HEK293 (cell line): ENCODE data around the gene ACOD1.
A peak's percentile ranks its signal among the peaks of the same experiment; 100 is the strongest.

ENCODE experiments used
- CTCF ChIA-PET: fragments of 350-600 bp; formaldehyde crosslinking; extraction: SDS; loops from one replicate; lab custom pipeline; 2021; ENCODE audit warnings: antibody characterized with exemption; lab: Yijun Ruan, JAX
- POLR2A ChIA-PET: fragments of 300-600 bp; formaldehyde crosslinking; extraction: SDS; loops from one replicate; lab custom pipeline; 2020; ENCODE audit warnings: antibody characterized with exemption, inconsistent platforms; lab: Yijun Ruan, JAX
- H3K27ac ChIP-seq: fragments of 200-500 bp; sonication (Bioruptor generic); 2 replicates; pipeline ENCODE4 v1.5.1; 2014; ENCODE audit warnings: low read depth, low read length, control low read depth, inconsistent platforms; ENCODE audit errors: extremely low read depth
- H3K36me3 ChIP-seq, 2 experiments: fragments of 200-500 bp in 1 of 2; sonication (Bioruptor generic) in 1 of 2; 1 replicate in 1 of 2; 2 replicates in 1 of 2; pipeline ENCODE4 v1.5.1; 2014 to 2017; ENCODE audit warnings: inconsistent platforms in 2 of 2, low read length in 2 of 2; ENCODE audit not compliant: control insufficient read depth in 2 of 2, insufficient read depth in 1 of 2
- H3K4me1 ChIP-seq: fragments of 200-500 bp; sonication (Bioruptor generic); 2 replicates; pipeline ENCODE4 v1.5.1; 2014; ENCODE audit warnings: mild to moderate bottlenecking, low read length, inconsistent platforms; ENCODE audit not compliant: control insufficient read depth, insufficient read depth
- H3K4me3 ChIP-seq: 2 replicates; pipeline ENCODE4 v1.5.1; 2011; ENCODE audit warnings: low read depth, mild to moderate bottlenecking, control low read depth, low read length, moderate library complexity
- H3K9me3 ChIP-seq: fragments of 200-500 bp; sonication (Bioruptor generic); 2 replicates; pipeline ENCODE4 v1.5.1; 2014; ENCODE audit warnings: low read depth, low read length, inconsistent platforms; ENCODE audit not compliant: control insufficient read depth, insufficient read depth
- CTCF ChIP-seq: fragments of 450-650 bp; formaldehyde crosslinking; IDR thresholded peaks from 2 replicates; pipeline ENCODE4 v1.5.1; 2016; ENCODE audit warnings: missing biosample characterization, missing genetic modification characterization
- GLIS1 ChIP-seq: fragments of 450-650 bp; formaldehyde crosslinking; IDR thresholded peaks from 2 replicates; pipeline ENCODE4 v1.5.1; 2016; ENCODE audit warnings: missing biosample characterization, missing genetic modification characterization
- INSM2 ChIP-seq: fragments of 450-650 bp; formaldehyde crosslinking; IDR thresholded peaks from 2 replicates; pipeline ENCODE4 v1.5.1; 2016; ENCODE audit warnings: missing biosample characterization, missing genetic modification characterization
- KLF1 ChIP-seq: fragments of 450-650 bp; formaldehyde crosslinking; IDR thresholded peaks from 2 replicates; pipeline ENCODE4 v1.5.1; 2016; ENCODE audit warnings: missing biosample characterization, missing genetic modification characterization
- KLF8 ChIP-seq: fragments of 450-650 bp; formaldehyde crosslinking; IDR thresholded peaks from 2 replicates; pipeline ENCODE4 v1.5.1; 2016; ENCODE audit warnings: missing biosample characterization, missing genetic modification characterization
- KLF9 ChIP-seq: fragments of 450-650 bp; formaldehyde crosslinking; IDR thresholded peaks from 2 replicates; pipeline ENCODE4 v1.5.1; 2016; ENCODE audit warnings: missing biosample characterization, missing genetic modification characterization, low read depth
- SALL2 ChIP-seq: fragments of 450-650 bp; formaldehyde crosslinking; IDR thresholded peaks from 2 replicates; pipeline ENCODE4 v1.5.0; 2017; ENCODE audit warnings: missing biosample characterization, mild to moderate bottlenecking, missing genetic modification characterization, borderline replicate concordance
- SP2 ChIP-seq: fragments of 450-650 bp; formaldehyde crosslinking; IDR thresholded peaks from 2 replicates; pipeline ENCODE4 v1.5.1; 2016; ENCODE audit warnings: missing biosample characterization, missing genetic modification characterization
- SP3 ChIP-seq: fragments of 450-650 bp; formaldehyde crosslinking; IDR thresholded peaks from 2 replicates; pipeline ENCODE4 v1.5.1; 2016; ENCODE audit warnings: missing biosample characterization, missing genetic modification characterization
- ZBTB7A ChIP-seq: fragments of 450-650 bp; formaldehyde crosslinking; IDR thresholded peaks from 2 replicates; pipeline ENCODE4 v1.5.1; 2016; ENCODE audit warnings: low read depth, missing biosample characterization, missing genetic modification characterization
- ZFHX2 ChIP-seq: fragments of 450-650 bp; formaldehyde crosslinking; conservative IDR thresholded peaks from 2 replicates; pipeline ENCODE4 v1.5.1; 2016; ENCODE audit warnings: missing biosample characterization, missing genetic modification characterization
- ZFP37 ChIP-seq: fragments of 450-650 bp; formaldehyde crosslinking; IDR thresholded peaks from 2 replicates; pipeline ENCODE4 v1.5.1; 2016; ENCODE audit warnings: missing biosample characterization, missing genetic modification characterization
- ZNF16 ChIP-seq: fragments of 450-650 bp; formaldehyde crosslinking; IDR thresholded peaks from 2 replicates; pipeline ENCODE4 v1.5.1; 2016; ENCODE audit warnings: low read depth, missing biosample characterization, missing genetic modification characterization
- ZNF174 ChIP-seq: fragments of 450-650 bp; formaldehyde crosslinking; IDR thresholded peaks from 2 replicates; pipeline ENCODE4 v1.5.0; 2017; ENCODE audit warnings: missing biosample characterization, mild to moderate bottlenecking, missing genetic modification characterization
- ZNF19 ChIP-seq: fragments of 450-650 bp; formaldehyde crosslinking; IDR thresholded peaks from 2 replicates; pipeline ENCODE4; 2016; ENCODE audit warnings: missing biosample characterization, missing genetic modification characterization, low read depth
- ZNF2 ChIP-seq: fragments of 450-650 bp; formaldehyde crosslinking; IDR thresholded peaks from 2 replicates; pipeline ENCODE4 v1.5.1; 2016; ENCODE audit warnings: missing biosample characterization, missing genetic modification characterization
- ZNF211 ChIP-seq: fragments of 450-650 bp; formaldehyde crosslinking; IDR thresholded peaks from 2 replicates; pipeline ENCODE4 v1.5.1; 2016; ENCODE audit warnings: low read depth, missing biosample characterization, missing genetic modification characterization
- ZNF26 ChIP-seq: fragments of 450-650 bp; formaldehyde crosslinking; IDR thresholded peaks from 2 replicates; pipeline ENCODE4 v1.5.1; 2016; ENCODE audit warnings: missing biosample characterization, missing genetic modification characterization
- ZNF362 ChIP-seq: fragments of 450-650 bp; formaldehyde crosslinking; IDR thresholded peaks from 2 replicates; pipeline ENCODE4 v1.5.1; 2016; ENCODE audit warnings: missing biosample characterization, missing genetic modification characterization
- ZNF426 ChIP-seq: fragments of 450-650 bp; formaldehyde crosslinking; IDR thresholded peaks from 2 replicates; pipeline ENCODE4 v1.5.1; 2017; ENCODE audit warnings: missing biosample characterization, missing genetic modification characterization, mild to moderate bottlenecking, inconsistent platforms, moderate library complexity
- ZNF610 ChIP-seq: fragments of 450-650 bp; formaldehyde crosslinking; IDR thresholded peaks from 2 replicates; pipeline ENCODE4 v1.5.1; 2016; ENCODE audit warnings: missing biosample characterization, missing genetic modification characterization, borderline replicate concordance
- ZNF654 ChIP-seq: fragments of 450-650 bp; formaldehyde crosslinking; IDR thresholded peaks from 2 replicates; pipeline ENCODE4 v1.5.1; 2016; ENCODE audit warnings: low read depth, missing biosample characterization, missing genetic modification characterization
- ZNF843 ChIP-seq: fragments of 450-650 bp; formaldehyde crosslinking; IDR thresholded peaks from 2 replicates; pipeline ENCODE4 v1.5.1; 2016; ENCODE audit warnings: missing biosample characterization, missing genetic modification characterization
- ZSCAN4 ChIP-seq: fragments of 450-650 bp; formaldehyde crosslinking; IDR thresholded peaks from 2 replicates; pipeline ENCODE4 v1.5.1; 2017; ENCODE audit warnings: missing biosample characterization, missing genetic modification characterization
- ZSCAN5A ChIP-seq: fragments of 450-650 bp; formaldehyde crosslinking; IDR thresholded peaks from 2 replicates; pipeline ENCODE4 v1.5.1; 2016; ENCODE audit warnings: missing biosample characterization, missing genetic modification characterization

Gene ACOD1

GRCh38 chr13:76976929-76977328 is 28.6 kb downstream of the ACOD1 start:
- Histone ChIP-seq H3K27ac (no peak overlapping the region; the same call in 1 of the 2 replicates), H3K36me3 (no peaks in the 10 kb centered on the region)
- CTCF ChIA-PET: interaction anchor here (0.7 to 1.4 kb wide), 4 partner anchors 14 to 91 kb away, joined by 3 to 5 read pairs (median 4); no protein-coding TSS in a partner anchor
- no peak for TF ChIP-seq SP2 (tag by site-specific recombination)
- TF ChIP-seq ZNF362: 0 out of 2 replicates have a peak, but pooled peaks have one; percentile 10
- TF ChIP-seq, all 188 proteins: peak for 1
- no peak overlapping the region for H3K4me3 ChIP-seq
- H3K9me3 ChIP-seq: no peaks in the 10 kb centered on the region
- POLR2A ChIA-PET: interaction anchor here (0.7 to 0.9 kb wide), 2 partner anchors 13 to 50 kb away, joined by 3 to 4 read pairs; partner anchors contain the start of gene FBXL3
- peaks cover 4% of the 10 kb centered on the region; the same call in 1 of the 2 replicates for H3K4me1 ChIP-seq

- ChIA-PET POLR2A (interaction anchor here (0.9 kb wide), 1 partner anchor 12 kb away, joined by 3 read pairs; the partner anchor contains the start of gene CLN5), CTCF (interaction anchor here (0.6 to 2.5 kb wide), 34 partner anchors 9 to 1365 kb away, joined by 3 to 30 read pairs (median 4); partner anchors contain the start of gene CLN5)
- Histone ChIP-seq H3K4me3 (no peak overlapping the region; the same call in none of the 2 replicates), H3K4me1 (peaks cover 4% of the 10 kb centered on the region; the same call in 1 of the 2 replicates), H3K36me3 (no peaks in the 10 kb centered on the region), H3K9me3 (no peaks in the 10 kb centered on the region), H3K27ac (no peak overlapping the region)
- 0 out of 2 replicates have a peak, but pooled peaks have one; percentile 36 for TF ChIP-seq KLF8
- peak; percentile 37 for TF ChIP-seq ZNF654 (tag by site-specific recombination)
- no peak for TF ChIP-seq SP3 (tag by site-specific recombination)
- no peak for TF ChIP-seq ZSCAN5A (tag by site-specific recombination)
- TF ChIP-seq INSM2 (tag by site-specific recombination): no peak
- no peak for TF ChIP-seq ZNF426 (tag by site-specific recombination)
- TF ChIP-seq ZFHX2 (tag by site-specific recombination): peak; percentile 50
- TF ChIP-seq ZBTB7A (tag by site-specific recombination): no peak
- TF ChIP-seq KLF9 (tag by site-specific recombination): no peak
- no peak for TF ChIP-seq ZNF19
- no peak for TF ChIP-seq GLIS1 (tag by site-specific recombination)
- 0 out of 2 replicates have a peak, but pooled peaks have one; percentile 52 for TF ChIP-seq ZNF610 (tag by site-specific recombination)
- TF ChIP-seq ZSCAN4: no peak
- no peak for TF ChIP-seq ZNF211
- TF ChIP-seq SALL2: no peak
- TF ChIP-seq ZNF16 (tag by site-specific recombination): no peak
- peak; percentile 27; the same call in 1 of the 2 replicates for TF ChIP-seq KLF1 (tag by site-specific recombination)
- 0 out of 2 replicates have a peak, but pooled peaks have one; percentile 52 for TF ChIP-seq ZFP37 (tag by site-specific recombination)
- no peak for TF ChIP-seq ZNF26 (tag by site-specific recombination)
- TF ChIP-seq ZNF174 (tag by site-specific recombination): no peak
- no peak for TF ChIP-seq ZNF843 (tag by site-specific recombination)
- TF ChIP-seq CTCF (tag by site-specific recombination): peak; percentile 87
- 0 out of 2 replicates have a peak, but pooled peaks have one; percentile 30 for TF ChIP-seq ZNF2 (tag by site-specific recombination)
Measured at GRCh38 chr13:76980075-76980718, 31.9 kb downstream of the ACOD1 start.
